Large intestine (tissue), 3 donors: Measurements from ENCODE around the gene IL21R. TPM values are rescaled to one million over a fixed set of nuclear protein-coding genes. Genes with fewer than 3 reads are reported as not detected.
"Not testable (repeated sequence)": the region's sequence is repeated elsewhere in the genome, so short reads cannot be mapped to it uniquely, and the experiment has no call there.

Experiments used
- DNase-seq, 2 donors: peaks; one replicate each; pipeline versions ENCODE4 v3.0.0 to v3.0.0-alpha.2; 2013
- H3K27ac ChIP-seq: one replicate; pipeline ENCODE4 v1.5.1; 2013; ENCODE audit warnings: low read length
- H3K27me3 ChIP-seq: 2 replicates; pipeline ENCODE4 v1.6.1; 2013; ENCODE audit warnings: low read length; ENCODE audit not compliant: control insufficient read depth, insufficient read depth
- H3K36me3 ChIP-seq: 2 replicates; pipeline ENCODE4 v1.6.1; 2013; ENCODE audit warnings: low read length; ENCODE audit not compliant: control insufficient read depth, insufficient read depth
- H3K4me1 ChIP-seq: one replicate; pipeline ENCODE4 v1.6.1; 2013; ENCODE audit warnings: low read length; ENCODE audit not compliant: control insufficient read depth, insufficient read depth
- H3K4me3 ChIP-seq: one replicate; pipeline ENCODE4 v1.5.1; 2013; ENCODE audit warnings: low read length
- H3K9me3 ChIP-seq: one replicate; pipeline ENCODE4 v1.6.1; 2013; ENCODE audit warnings: mild to moderate bottlenecking, low read depth, low read length, moderate library complexity; ENCODE audit not compliant: control insufficient read depth
- WGBS: methylation state at CpG from one replicate; pipeline ENCODE4 v1.1.5; 2013; ENCODE audit warnings: low lambda C conversion rate; ENCODE audit not compliant: insufficient coverage; 5-methylcytosine and 5-hydroxymethylcytosine counted together
- polyA plus RNA-seq: library from polyadenylated mRNA; unstranded; fragments of 120-200 nt; gene quantifications from one replicate; pipeline ENCODE4 v1.2.1, GENCODE V29; 2013

IL21R gene
- polyA plus RNA-seq, 1 donor = 0.39 TPM

DNA sequence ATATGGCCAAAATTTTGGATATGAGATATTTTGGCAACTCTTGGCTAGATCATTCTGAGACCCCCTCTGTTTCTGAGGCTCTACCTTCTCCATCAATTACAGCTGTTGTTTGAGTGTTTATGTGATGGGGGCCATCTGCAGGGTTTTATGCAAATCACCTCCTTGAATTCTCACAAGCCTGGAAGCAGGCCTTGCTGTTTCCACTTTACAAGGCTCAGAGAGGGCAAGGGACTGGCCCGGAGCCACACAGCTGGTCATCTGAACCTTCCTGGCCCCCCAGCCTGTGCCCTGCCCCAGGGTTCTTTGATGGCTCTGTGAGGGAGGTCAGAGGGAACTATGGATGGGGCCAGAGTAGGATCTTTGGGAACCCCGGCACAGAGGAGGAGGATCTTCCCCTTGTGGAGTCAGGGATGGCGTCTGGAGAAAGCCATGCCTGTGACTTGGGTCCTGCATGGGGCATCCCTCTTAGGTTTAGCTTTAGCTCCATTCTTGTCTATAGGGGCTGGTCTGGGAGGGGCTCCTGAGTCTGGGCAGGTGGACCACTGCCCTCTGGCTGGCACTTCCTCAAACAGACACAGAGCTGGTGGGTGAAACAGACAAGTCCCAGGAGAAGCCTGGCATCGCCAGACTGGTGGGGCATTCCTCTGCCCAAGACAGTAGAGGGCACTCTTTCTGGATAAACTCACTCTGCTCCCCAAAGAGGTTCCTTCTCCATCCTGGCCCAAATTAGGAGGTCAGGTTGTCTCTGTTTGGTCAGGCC lies 26.2 kb downstream of the IL21R start:
- DNase-seq = no peak
- no CpG with 5 or more reads among the region's 4 CpGs for WGBS

DNA sequence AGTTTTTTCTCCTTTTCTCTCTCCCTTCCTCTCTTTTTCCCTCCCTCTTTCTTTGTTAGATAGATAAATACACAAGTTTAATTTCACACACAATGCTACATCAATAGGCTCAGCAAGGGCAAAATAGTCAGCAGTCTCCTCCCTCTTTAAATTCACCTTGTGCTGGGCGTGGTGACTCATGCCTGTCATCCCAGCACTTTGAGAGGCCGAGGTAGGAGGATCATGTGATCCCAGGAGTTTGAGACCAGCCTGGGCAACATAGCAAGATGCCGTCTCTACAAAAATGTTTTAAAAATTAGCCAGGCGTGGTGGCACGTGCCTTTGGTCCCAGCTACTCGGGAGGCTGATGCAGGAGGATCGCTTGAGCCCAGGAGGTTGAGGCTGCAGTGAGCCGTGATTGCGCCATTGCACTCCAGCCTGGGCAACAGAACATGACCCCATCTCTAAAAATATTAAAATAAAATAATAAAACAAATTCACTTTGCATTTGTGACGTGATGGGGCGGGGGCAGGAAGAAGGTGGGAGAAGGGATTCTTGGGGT lies 27.4 kb downstream of the IL21R start:
- H3K27ac ChIP-seq = no peak overlapping the region
- no peak for DNase-seq
- H3K36me3 ChIP-seq = no peaks in the 10 kb centered on the region
- H3K4me3 ChIP-seq = no peak overlapping the region
- no peaks in the 10 kb centered on the region for H3K4me1 ChIP-seq
- WGBS = no CpG with 5 or more reads among the region's 11 CpGs
- H3K9me3 ChIP-seq = no peaks in the 10 kb centered on the region
- H3K27me3 ChIP-seq = no peaks in the 10 kb centered on the region

More for the DNA sequence above, 26.2 kb downstream of the IL21R start:
- no peak overlapping the region for H3K4me3 ChIP-seq
- H3K4me1 ChIP-seq = no peaks in the 10 kb centered on the region
- no peaks in the 10 kb centered on the region for H3K27me3 ChIP-seq
- H3K36me3 ChIP-seq = no peaks in the 10 kb centered on the region
- no peak overlapping the region for H3K27ac ChIP-seq
- H3K9me3 ChIP-seq = no peaks in the 10 kb centered on the region

DNA sequence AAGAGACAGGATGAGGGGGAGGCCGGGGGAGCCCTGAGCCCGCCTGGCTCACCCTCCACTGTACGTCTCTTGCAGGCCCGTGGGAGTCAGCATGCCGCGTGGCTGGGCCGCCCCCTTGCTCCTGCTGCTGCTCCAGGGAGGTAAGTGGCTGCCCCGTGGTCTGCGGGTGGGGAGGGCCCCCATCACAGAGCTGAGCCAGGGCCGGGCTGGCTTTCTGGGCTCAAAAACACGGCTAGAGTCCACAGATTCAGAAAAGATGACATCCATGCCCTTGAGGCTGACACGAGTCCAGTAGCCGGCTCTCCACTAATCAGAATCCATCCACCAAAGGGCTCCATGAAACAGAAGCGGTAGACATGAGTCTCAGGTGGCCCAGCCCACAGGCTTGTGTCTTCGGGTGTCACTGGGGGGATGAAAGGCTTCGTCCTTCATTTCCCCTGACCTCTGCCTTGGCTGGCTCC lies 28.0 kb downstream of the IL21R start:
- no peaks in the 10 kb centered on the region for H3K4me1 ChIP-seq
- WGBS = no CpG with 5 or more reads among the region's 16 CpGs
- no peaks in the 10 kb centered on the region for H3K9me3 ChIP-seq
- no peak for DNase-seq
- no peak overlapping the region for H3K4me3 ChIP-seq
- H3K36me3 ChIP-seq = no peaks in the 10 kb centered on the region
- H3K27ac ChIP-seq = no peak overlapping the region
- H3K27me3 ChIP-seq = no peaks in the 10 kb centered on the region

DNA sequence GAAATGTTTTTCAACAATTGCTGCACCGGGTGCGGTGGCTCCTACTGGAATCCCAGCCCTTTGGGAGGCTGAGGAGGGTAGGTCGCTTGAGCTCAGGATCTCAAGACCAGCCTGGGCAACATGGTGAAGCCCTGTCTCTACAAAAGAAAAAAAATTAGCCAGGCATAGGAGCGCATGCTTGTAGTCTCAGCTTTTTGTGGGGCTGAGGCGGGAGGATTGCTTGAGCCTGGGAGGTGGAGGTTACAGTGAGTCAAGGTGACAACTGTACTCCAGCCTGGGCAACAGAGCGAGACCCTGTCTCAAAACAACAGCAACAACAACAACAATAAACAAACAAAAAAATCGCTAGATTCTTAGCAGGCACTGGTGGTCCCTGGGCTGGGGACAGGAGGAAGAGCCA lies 28.5 kb downstream of the IL21R start:
- no peaks in the 10 kb centered on the region for H3K27me3 ChIP-seq
- WGBS = 80% methylated on average over 1 of the region's 7 CpGs
- H3K36me3 ChIP-seq = no peaks in the 10 kb centered on the region
- no peaks in the 10 kb centered on the region for H3K4me1 ChIP-seq
- no peak for DNase-seq
- H3K4me3 ChIP-seq = no peak overlapping the region
- no peak overlapping the region for H3K27ac ChIP-seq
- no peaks in the 10 kb centered on the region for H3K9me3 ChIP-seq

DNA sequence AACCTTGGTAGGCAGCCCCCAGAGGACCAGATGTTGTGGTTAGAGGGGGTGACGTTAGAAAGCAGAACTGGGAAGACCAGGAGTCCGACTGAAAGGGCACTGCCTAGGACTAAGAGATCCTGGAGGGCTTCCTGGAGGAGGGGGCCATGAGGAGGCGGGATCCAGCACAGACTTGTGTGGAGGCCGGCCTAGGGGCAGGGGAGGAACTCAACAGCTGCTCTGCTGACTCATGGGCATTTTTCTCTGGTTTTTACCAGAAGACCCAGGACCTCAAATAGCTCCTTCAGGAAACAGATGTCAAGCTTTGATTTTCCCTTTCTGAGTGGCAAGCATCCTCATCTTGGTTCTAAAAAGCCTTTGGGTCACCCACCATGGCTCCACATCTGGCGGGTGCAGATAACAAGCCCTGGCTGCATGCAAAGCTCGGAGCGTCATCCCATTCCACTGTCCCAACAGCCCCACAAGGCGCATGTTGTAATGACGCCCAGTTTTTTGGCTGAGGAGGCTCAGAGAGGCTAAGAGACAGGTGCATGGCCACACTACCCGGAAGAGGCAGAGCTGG lies 29.0 kb downstream of the IL21R start:
- no peak overlapping the region for H3K4me3 ChIP-seq
- no peak overlapping the region for H3K27ac ChIP-seq
- H3K27me3 ChIP-seq = no peaks in the 10 kb centered on the region
- H3K36me3 ChIP-seq = no peaks in the 10 kb centered on the region
- WGBS = no CpG with 5 or more reads among the region's 10 CpGs
- H3K9me3 ChIP-seq = no peaks in the 10 kb centered on the region
- DNase-seq = no peak
- no peaks in the 10 kb centered on the region for H3K4me1 ChIP-seq

DNA sequence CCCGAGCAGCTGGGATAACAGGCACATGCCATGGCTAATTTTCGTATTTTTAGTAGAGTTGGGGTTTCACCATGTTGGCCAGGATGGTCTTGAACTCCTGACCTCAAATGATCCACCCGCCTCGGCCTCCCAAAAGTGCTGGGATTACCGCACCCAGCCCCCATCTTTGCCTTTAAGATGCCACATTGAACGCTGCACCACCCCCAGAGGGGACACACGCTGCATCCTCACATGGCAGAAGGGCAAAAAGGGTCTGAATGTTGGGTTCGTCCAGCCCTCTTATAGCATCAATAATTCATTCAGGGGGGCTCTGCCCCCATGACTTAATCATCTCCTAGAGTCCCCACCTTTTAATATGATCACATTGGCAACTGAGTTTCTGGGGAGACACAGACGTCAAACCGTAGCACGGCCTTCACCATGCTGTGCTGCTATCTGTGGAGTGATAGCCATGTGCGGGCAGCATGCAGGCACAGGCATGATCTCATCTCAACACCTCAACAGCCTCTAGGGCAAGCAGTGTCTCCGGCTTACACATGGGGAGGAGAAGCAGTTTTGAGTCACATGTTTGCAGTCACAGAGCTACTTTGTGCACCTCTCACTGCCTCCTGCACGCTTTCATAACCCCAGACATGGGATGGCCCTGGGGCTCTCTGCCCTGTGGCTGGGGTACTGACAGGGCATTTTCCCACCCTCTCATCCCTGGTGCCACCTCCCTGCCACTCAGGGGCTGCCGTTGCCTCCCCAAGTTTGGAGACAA lies 30.0 kb downstream of the IL21R start:
- Histone ChIP-seq H3K4me1 (no peaks in the 10 kb centered on the region), H3K4me3 (no peak overlapping the region), H3K36me3 (no peaks in the 10 kb centered on the region), H3K9me3 (no peaks in the 10 kb centered on the region), H3K27me3 (no peaks in the 10 kb centered on the region), H3K27ac (no peak overlapping the region)
- no CpG with 5 or more reads among the region's 15 CpGs for WGBS
- DNase-seq = no peak

DNA sequence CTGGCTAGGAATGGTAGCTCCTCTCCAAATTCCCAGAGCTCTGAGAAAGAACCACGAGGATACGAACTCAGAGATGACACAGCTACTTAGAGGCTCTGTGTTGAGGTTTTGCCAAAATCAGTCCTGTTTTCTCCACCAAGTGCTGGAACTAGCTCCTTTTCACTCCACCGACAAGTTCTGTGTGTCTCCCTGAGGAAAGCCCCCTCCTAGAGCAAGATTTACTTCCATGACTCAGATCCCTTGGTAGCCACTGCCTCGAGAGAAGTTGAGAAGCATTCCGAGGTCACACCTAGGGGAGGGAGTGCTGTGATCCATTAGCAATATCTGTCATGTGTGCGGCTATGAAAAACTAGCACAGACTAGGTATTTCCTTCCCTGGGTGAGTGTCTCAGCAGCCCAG lies 30.6 kb downstream of the IL21R start:
- Histone ChIP-seq H3K36me3 (no peaks in the 10 kb centered on the region), H3K27me3 (no peaks in the 10 kb centered on the region), H3K27ac (no peak overlapping the region), H3K4me1 (no peaks in the 10 kb centered on the region), H3K4me3 (no peak overlapping the region), H3K9me3 (no peaks in the 10 kb centered on the region)
- no CpG with 5 or more reads among the region's 6 CpGs for WGBS
- DNase-seq = no peak

DNA sequence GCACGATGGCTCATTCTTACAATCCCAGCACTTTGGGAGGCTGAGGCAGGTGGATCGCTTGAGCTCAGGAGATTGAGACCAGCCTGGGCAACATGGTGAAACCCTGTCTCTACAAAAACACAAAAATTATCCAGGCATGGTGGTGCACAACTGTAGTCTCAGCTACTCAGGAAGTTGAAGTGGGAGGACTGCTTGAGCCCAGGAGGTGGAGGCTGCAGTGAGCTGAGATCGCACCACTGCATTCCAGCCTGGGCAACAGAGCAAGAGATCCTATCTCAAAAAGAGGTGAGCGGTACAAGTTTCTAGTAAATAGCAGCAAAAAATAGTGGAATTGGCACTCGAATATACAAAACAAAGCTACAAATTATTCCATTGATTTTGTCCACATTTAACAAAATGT lies 31.2 kb downstream of the IL21R start:
- H3K27me3 ChIP-seq, H3K4me1 ChIP-seq, H3K4me3 ChIP-seq, H3K9me3 ChIP-seq, H3K27ac ChIP-seq, DNase-seq, H3K36me3 ChIP-seq: not testable (repeated sequence)
- whole genome bisulfite sequencing = 92% methylated on average over 2 of the region's 5 CpGs

DNA sequence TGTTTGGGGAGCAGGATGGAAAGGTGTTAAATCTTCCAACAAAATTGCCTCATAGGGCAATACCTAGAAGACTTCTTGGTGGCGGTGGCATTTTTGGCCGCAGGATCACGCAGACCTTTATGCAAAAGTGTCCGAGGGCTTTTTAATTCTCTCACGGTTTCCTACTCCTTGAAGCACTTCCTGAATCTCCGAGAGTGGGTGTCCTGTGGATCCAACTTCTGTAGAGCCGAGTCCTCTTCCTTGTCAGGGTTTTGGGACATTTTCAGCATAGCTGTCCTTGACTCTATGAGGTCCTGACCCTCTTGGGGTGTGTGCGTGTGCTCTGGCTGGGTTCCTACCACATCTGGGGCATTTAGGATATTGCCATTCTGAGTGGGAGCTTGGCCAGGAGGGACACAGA lies 31.7 kb downstream of the IL21R start:
- Histone ChIP-seq H3K4me3 (no peak overlapping the region), H3K27me3 (no peaks in the 10 kb centered on the region), H3K36me3 (no peaks in the 10 kb centered on the region), H3K27ac (no peak overlapping the region), H3K4me1 (no peaks in the 10 kb centered on the region), H3K9me3 (no peaks in the 10 kb centered on the region)
- no CpG with 5 or more reads among the region's 8 CpGs for WGBS
- DNase-seq = no peak

DNA sequence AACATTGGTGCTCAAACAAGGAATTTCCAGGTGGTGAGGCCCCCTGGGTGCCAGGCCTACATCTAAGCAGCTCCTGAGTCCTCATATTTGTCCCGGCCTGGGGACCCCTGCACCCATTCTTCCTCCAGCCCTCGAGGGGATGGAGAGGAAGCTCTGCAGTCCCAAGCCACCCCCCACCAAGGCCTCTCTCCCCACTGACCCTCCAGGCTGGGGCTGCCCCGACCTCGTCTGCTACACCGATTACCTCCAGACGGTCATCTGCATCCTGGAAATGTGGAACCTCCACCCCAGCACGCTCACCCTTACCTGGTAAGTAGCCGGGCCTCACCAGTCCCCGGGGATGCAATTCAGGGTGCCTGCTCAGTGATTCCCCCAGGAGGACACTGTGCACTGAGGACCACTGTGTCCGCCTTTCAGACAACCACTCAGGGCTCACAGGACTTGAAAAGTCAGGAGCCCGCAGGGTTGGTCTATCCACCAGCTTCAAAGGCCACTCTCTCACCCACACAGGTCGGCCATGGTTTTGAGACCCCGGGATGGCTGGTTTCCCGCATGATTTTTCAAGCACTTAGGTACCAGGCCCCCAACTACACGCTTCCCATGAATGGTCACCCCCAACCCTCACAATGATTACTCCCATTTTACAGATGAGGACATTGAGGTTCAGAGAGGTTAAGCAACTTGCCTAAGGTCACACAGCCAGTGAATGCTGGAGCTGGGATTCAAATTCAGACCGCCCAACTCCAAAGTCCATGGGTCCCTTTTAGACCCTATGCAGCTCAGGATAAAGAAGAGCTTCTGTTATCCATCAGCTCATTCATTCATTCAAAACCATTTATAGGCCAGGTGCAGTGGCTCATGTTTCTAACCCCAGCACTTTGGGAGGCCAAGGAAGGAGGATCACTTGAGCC lies 32.4 kb downstream of the IL21R start:
- no peaks in the 10 kb centered on the region for H3K36me3 ChIP-seq
- no peaks in the 10 kb centered on the region for H3K27me3 ChIP-seq
- no peaks in the 10 kb centered on the region for H3K4me1 ChIP-seq
- no peaks in the 10 kb centered on the region for H3K9me3 ChIP-seq
- no CpG with 5 or more reads among the region's 16 CpGs for WGBS
- no peak overlapping the region for H3K27ac ChIP-seq
- no peak for DNase-seq
- no peak overlapping the region for H3K4me3 ChIP-seq
